Mesangial cell (primary cell): ENCODE results near the gene BRINP1. TPM values are rescaled to one million over a fixed set of nuclear protein-coding genes. Genes with fewer than 3 reads are reported as not detected.

Experiments
- total RNA-seq: library from RNA; depleted of rRNA; stranded (reverse); fragments of >200 nt; gene quantifications from 2 replicates; pipeline ENCODE4 v1.2.3, GENCODE V29; 2015

The BRINP1 gene
- 0.51 TPM in 1 of 2 replicates, not detected in the other for total RNA-seq

DNA sequence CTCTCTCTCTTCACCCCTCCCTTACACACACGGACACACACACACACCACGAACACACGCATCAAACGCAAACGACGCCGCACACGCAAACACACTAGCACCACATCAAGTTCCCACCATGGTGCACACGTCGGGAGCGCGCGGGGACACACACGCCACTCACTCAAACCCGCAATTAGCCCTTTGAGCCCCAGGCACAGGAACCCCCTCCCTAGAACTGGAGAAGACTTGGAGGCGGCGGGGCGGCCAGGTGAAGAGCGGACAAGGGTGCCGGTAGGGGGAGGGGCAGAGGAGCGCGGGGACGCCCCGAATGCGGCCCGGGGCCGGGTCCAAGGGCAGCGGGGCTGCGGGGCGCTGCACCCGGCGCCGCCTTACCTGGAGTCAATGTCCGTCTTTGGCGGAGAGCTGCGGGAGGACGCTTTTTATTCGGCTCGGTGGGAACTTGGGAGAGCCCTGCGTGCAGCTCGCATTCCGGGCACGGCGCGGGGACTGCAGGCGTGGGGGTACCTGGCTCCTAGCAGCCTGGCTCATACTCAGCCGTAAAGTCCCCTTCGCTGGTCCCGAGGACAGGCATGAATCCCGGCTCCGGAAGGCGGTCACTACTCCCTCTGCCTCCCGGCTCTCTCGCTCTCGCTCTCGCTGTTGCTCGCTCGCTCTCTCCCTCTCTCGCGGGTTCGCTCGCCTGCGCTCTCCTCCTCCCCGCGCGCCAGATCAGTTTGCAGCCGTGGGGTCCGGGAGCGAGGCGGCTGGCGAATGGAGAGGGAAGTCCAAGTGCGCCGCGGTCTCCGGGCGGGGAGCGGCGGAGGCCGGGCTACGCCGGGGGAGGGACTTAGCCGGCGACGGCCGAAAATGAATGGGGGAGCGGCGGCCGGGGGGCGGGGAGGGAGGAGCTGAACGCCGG lies at the start of gene BRINP1:
TSS of gene BRINP1 (minus strand) at position 755 of the 901 bp plus-strand sequence. CDS start 56,080 bp downstream, outside the sequence.

